Neutrophil (primary cell): Measurements from ENCODE around the gene SGSM1.
"Not testable (repeated sequence)": the region's sequence is repeated elsewhere in the genome, so short reads cannot be mapped to it uniquely, and the experiment has no call there.

Experiments
- H3K27ac ChIP-seq: fragments of 200-600 bp; sonication (generic); 2 replicates; pipeline ENCODE4 v1.5.1; 2016; ENCODE audit warnings: mild to moderate bottlenecking, moderate library complexity
- H3K27me3 ChIP-seq: fragments of 200-600 bp; sonication (generic); 2 replicates; pipeline ENCODE4 v1.6.0; 2016; ENCODE audit warnings: mild to moderate bottlenecking
- H3K36me3 ChIP-seq: fragments of 200-600 bp; sonication (generic); 2 replicates; pipeline ENCODE4 v1.5.1; 2017
- H3K4me1 ChIP-seq, 2 experiments: fragments of 200-600 bp in 1 of 2; sonication (generic) in 1 of 2; 1 replicate in 1 of 2; 2 replicates in 1 of 2; pipeline versions ENCODE4 v1.5.1 to v1.6.1; 2013 to 2016; ENCODE audit warnings: low read depth in 1 of 2, low read length in 1 of 2, mild to moderate bottlenecking in 1 of 2, moderate library complexity in 1 of 2; ENCODE audit not compliant: control insufficient read depth in 1 of 2, insufficient read depth in 1 of 2
- H3K4me3 ChIP-seq, 2 experiments: fragments of 200-600 bp in 1 of 2; sonication (generic) in 1 of 2; 1 replicate in 1 of 2; 2 replicates in 1 of 2; pipeline ENCODE4 v1.5.1; 2013 to 2016; ENCODE audit warnings: low read depth in 1 of 2, low read length in 1 of 2, mild to moderate bottlenecking in 1 of 2, moderate library complexity in 1 of 2
- H3K9me3 ChIP-seq: fragments of 200-600 bp; sonication (generic); 2 replicates; pipeline ENCODE4 v1.5.1; 2016
- TF ChIP-seq, protein P1 (sequence below): fragments of 200-600 bp; sonication (generic); IDR thresholded peaks from 2 replicates; pipeline ENCODE4 v1.5.1; 2016; ENCODE audit warnings: antibody characterized with exemption

SGSM1 gene

DNA sequence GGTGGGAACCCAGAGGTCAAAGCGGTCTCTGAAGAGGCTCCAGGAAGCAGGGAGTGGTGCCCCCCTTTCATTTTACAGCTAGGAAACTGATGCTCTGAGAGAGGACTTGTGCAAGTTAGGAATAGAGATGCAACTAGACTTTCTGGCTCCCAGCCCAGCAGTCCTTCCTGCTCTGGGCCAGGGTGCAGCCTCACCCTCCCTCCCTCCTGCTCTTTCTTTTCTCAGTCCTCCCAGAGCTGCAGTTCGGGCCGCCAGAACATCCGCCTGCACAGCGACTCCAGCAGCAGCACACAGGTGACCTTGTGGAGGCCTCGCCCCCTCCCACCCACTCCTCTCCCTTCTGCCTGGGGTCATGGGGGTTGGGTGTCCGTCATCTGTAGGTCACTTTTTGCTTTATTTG is 89.0 kb downstream of the SGSM1 start:
- Histone ChIP-seq H3K4me3 (no peak overlapping the region), H3K4me1 (no peaks in the 10 kb centered on the region), H3K36me3 (no peaks in the 10 kb centered on the region), H3K27ac (no peak overlapping the region), H3K9me3 (no peaks in the 10 kb centered on the region), H3K27me3 (peaks cover 20% of the 10 kb centered on the region)
- TF ChIP-seq, protein P1, sequence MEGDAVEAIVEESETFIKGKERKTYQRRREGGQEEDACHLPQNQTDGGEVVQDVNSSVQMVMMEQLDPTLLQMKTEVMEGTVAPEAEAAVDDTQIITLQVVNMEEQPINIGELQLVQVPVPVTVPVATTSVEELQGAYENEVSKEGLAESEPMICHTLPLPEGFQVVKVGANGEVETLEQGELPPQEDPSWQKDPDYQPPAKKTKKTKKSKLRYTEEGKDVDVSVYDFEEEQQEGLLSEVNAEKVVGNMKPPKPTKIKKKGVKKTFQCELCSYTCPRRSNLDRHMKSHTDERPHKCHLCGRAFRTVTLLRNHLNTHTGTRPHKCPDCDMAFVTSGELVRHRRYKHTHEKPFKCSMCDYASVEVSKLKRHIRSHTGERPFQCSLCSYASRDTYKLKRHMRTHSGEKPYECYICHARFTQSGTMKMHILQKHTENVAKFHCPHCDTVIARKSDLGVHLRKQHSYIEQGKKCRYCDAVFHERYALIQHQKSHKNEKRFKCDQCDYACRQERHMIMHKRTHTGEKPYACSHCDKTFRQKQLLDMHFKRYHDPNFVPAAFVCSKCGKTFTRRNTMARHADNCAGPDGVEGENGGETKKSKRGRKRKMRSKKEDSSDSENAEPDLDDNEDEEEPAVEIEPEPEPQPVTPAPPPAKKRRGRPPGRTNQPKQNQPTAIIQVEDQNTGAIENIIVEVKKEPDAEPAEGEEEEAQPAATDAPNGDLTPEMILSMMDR = no peak

DNA sequence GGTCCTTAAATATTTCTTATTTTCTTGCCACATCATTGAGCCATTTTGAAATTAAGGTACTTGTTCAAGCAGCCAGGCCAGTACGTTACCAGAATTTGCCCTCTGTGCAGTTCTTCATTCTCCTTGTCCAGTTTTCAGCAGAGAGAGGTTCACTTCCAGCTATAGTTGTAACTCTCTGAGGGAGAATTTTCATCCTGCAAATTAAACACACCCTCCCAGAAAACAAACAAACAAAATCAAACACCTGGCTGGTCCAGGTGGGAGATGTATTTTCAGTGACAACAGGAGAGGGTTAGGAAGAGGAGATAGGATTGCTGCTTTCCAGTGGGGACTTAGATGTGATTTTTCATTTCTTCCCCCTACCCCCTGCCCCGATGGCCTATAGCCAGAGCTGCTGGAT is 95.4 kb downstream of the SGSM1 start:
- no peak overlapping the region for H3K27ac ChIP-seq
- no peaks in the 10 kb centered on the region for H3K4me1 ChIP-seq
- no peaks in the 10 kb centered on the region for H3K9me3 ChIP-seq
- TF ChIP-seq, protein P1 = no peak
- H3K4me3 ChIP-seq = no peak overlapping the region
- H3K36me3 ChIP-seq = no peaks in the 10 kb centered on the region
- H3K27me3 ChIP-seq = no peaks in the 10 kb centered on the region

DNA sequence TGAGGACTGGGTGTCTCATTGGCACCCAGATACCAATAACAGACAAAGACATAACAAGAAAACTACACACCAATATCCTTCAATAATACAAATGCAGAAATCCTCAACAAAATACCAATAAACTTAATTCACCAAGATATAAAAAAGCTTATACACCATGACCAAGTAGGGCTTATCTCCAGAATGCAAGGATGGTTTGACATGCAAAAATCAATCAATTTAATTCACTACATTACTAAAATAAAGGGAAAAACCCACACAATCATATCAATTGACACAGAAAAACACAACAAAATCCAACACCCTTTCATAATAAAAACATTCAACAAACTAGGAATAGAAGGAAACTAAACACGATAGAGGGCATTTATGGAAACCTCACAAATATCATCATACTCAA is 99.9 kb downstream of the SGSM1 start:
- TF ChIP-seq, protein P1 = no peak
- no peak overlapping the region for H3K27ac ChIP-seq
- H3K4me1 ChIP-seq = no peaks in the 10 kb centered on the region
- H3K27me3 ChIP-seq = no peaks in the 10 kb centered on the region
- H3K9me3 ChIP-seq = no peaks in the 10 kb centered on the region
- no peaks in the 10 kb centered on the region for H3K36me3 ChIP-seq
- no peak overlapping the region for H3K4me3 ChIP-seq

DNA sequence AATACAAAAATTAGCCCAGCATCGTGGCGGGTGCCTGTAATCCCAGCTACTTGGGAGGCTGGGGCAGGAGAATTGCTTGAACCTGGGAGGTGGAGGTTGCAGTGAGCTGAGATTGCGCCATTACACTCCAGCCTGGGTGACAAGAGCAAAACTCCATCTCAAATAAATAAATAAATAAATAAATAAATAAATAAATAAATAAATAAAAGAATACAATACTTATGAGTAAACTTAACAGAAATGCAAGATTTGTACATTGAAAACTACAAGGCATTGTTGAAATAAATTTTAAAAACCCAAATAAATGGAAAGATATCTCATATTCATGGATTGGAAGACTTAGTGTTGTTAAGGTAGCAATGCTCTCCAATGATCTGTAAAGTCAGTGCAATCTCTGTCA is 101.1 kb downstream of the SGSM1 start:
- not testable (repeated sequence) for H3K4me3 ChIP-seq, H3K4me1 ChIP-seq, H3K36me3 ChIP-seq, H3K27me3 ChIP-seq, H3K27ac ChIP-seq, H3K9me3 ChIP-seq

DNA sequence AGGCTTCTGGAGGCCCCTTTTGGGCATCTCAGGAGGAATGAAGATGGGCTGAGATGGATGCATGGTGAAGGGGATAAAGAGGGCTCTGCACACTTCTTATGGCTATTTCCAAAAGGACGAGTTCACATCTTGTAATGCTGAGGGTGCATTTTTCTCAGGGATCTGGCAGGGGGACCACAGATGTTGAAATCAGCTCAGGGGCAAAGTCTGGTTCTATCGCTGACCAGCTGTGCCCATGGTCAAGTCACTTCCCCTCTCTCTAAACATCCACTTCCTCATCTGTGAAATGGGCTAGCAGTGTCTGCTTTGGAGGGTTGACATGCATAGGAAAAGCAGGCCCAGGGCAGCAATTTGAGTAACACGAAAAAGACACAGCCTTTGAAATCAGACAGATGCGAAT is 114.0 kb downstream of the SGSM1 start:
- Histone ChIP-seq H3K27me3 (no peaks in the 10 kb centered on the region), H3K36me3 (no peaks in the 10 kb centered on the region), H3K4me3 (no peak overlapping the region), H3K4me1 (no peaks in the 10 kb centered on the region), H3K9me3 (no peaks in the 10 kb centered on the region), H3K27ac (no peak overlapping the region)
- TF ChIP-seq, protein P1 = no peak

DNA sequence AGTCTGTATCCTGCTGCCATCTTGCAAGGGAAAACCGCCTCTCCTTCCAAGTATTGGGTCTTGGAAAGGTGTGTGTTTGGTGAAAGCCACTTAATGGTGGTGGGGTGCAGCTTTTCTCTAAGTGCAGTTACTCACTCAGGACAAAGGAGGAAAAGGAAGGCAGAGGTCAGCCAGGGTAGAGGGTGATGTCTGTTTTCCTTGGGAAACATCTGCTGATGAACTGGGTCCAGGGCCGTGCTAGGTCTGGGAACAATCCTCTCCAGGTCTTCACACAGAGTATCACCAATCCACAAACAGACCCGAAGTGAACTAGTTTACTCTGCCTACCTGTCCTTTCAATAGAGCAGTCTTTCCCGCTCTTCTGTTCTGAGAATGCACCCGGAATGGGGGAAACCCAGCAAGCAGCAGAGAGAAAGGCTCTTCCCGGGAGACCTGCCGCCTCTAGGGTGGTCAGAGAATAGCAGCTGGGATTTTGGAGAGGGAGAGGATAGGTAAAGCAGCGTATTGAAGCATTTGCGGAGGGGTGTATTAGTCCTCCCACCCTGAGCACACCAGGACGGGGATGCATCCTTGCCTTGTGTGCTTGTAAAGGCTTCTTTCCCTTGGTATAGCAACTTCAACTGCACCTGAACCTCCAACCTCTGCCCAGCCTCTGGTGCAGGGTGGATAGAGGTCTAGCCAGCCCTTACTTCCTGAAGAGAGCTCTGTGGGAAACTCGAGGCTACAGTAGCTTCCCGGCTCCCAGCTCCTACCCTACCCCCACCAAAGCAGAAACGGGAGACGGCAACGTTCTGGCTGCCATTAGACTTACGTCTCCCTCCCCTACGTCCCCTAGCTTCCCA is 119.8 kb downstream of the SGSM1 start:
- H3K27ac ChIP-seq = no peak overlapping the region
- TF ChIP-seq, protein P1 = no peak
- H3K9me3 ChIP-seq = no peaks in the 10 kb centered on the region

More for the DNA sequence above, 119.8 kb downstream of the SGSM1 start:
- Histone ChIP-seq H3K36me3 (no peaks in the 10 kb centered on the region), H3K27me3 (peaks cover 23% of the 10 kb centered on the region), H3K4me1 (no peaks in the 10 kb centered on the region), H3K4me3 (no peak overlapping the region)
